ENCODE data around the gene TNPO2.

GRCh38 chr19:12715102-12715501 lies 8.6 kb downstream of the TNPO2 start:
- TF ChIP-seq JUNB (IDR thresholded peaks at IDR 0.05; ENCODE audit: unreplicated experiment) (no peak), ETS1 (IDR thresholded peaks at IDR 0.05) (no peak), EZH2 (IDR thresholded peaks at IDR 0.05; ENCODE audit: low read depth, unreplicated experiment) (no peak), EZH2phosphoT487 (IDR thresholded peaks at IDR 0.05; ENCODE audit: unreplicated experiment) (no peak), CREB1 (CRISPR knock-in tag; IDR thresholded peaks at IDR 0.05; ENCODE audit: low read depth) (no peak)
- TF ChIP-seq, protein P1, sequence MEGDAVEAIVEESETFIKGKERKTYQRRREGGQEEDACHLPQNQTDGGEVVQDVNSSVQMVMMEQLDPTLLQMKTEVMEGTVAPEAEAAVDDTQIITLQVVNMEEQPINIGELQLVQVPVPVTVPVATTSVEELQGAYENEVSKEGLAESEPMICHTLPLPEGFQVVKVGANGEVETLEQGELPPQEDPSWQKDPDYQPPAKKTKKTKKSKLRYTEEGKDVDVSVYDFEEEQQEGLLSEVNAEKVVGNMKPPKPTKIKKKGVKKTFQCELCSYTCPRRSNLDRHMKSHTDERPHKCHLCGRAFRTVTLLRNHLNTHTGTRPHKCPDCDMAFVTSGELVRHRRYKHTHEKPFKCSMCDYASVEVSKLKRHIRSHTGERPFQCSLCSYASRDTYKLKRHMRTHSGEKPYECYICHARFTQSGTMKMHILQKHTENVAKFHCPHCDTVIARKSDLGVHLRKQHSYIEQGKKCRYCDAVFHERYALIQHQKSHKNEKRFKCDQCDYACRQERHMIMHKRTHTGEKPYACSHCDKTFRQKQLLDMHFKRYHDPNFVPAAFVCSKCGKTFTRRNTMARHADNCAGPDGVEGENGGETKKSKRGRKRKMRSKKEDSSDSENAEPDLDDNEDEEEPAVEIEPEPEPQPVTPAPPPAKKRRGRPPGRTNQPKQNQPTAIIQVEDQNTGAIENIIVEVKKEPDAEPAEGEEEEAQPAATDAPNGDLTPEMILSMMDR (conservative IDR thresholded peaks at IDR 0.05; ENCODE audit: low read depth in 2 of 2): no peak

All from GM23338 (cell line).